H9 (cell line): ENCODE data around the gene VAV2. TPM values are rescaled to one million over a fixed set of nuclear protein-coding genes. Genes with fewer than 3 reads are reported as not detected.

Experiments used
- DNase-seq: peaks from one replicate; pipeline ENCODE4 v3.0.0-alpha.2; 2017
- H2AFZ ChIP-seq: one replicate; pipeline ENCODE4 v1.6.1; 2013; ENCODE audit warnings: mild to moderate bottlenecking, low read length, control low read depth, moderate library complexity
- H2AK5ac ChIP-seq: 2 replicates; pipeline ENCODE4 v1.6.1; 2013; ENCODE audit warnings: low read length, control low read depth, mixed read lengths; ENCODE audit not compliant: insufficient read length
- H2BK120ac ChIP-seq: one replicate; pipeline ENCODE4 v1.6.1; 2013; ENCODE audit warnings: low read depth, mild to moderate bottlenecking, low read length, control low read depth, inconsistent platforms; ENCODE audit not compliant: poor library complexity, severe bottlenecking
- H2BK12ac ChIP-seq: 2 replicates; pipeline ENCODE4 v1.6.1; 2013; ENCODE audit warnings: low read length, control low read depth, mixed read lengths, low read depth; ENCODE audit not compliant: insufficient read length
- H2BK15ac ChIP-seq: 2 replicates; pipeline ENCODE4 v1.6.1; 2013; ENCODE audit warnings: low read depth, low read length, control low read depth
- H2BK20ac ChIP-seq: one replicate; pipeline ENCODE4 v1.6.1; 2013; ENCODE audit warnings: low read depth, mild to moderate bottlenecking, low read length, control low read depth, inconsistent platforms; ENCODE audit not compliant: poor library complexity, severe bottlenecking
- H2BK5ac ChIP-seq: 2 replicates; pipeline ENCODE4 v1.6.1; 2013; ENCODE audit warnings: low read length, control low read depth, mixed read lengths; ENCODE audit not compliant: insufficient read length
- H3K14ac ChIP-seq: 2 replicates; pipeline ENCODE4 v1.6.1; 2013; ENCODE audit warnings: low read length, control low read depth; ENCODE audit not compliant: insufficient read depth
- H3K18ac ChIP-seq: 2 replicates; pipeline ENCODE4 v1.6.1; 2013; ENCODE audit warnings: low read depth, mild to moderate bottlenecking, mixed read lengths, low read length, control low read depth; ENCODE audit not compliant: insufficient read length
- H3K23ac ChIP-seq: 2 replicates; pipeline ENCODE4 v1.6.1; 2013; ENCODE audit warnings: low read length, control low read depth, mixed read lengths, low read depth; ENCODE audit not compliant: insufficient read length
- H3K23me2 ChIP-seq: 2 replicates; pipeline ENCODE4 v1.6.1; 2013; ENCODE audit warnings: low read depth, mild to moderate bottlenecking, mixed read lengths, low read length, control low read depth; ENCODE audit not compliant: insufficient read length, poor library complexity, severe bottlenecking
- H3K27ac ChIP-seq: 2 replicates; pipeline ENCODE4 v1.5.1; 2013; ENCODE audit warnings: low read length, control low read depth, mixed read lengths, low read depth; ENCODE audit not compliant: insufficient read length
- H3K27me3 ChIP-seq: 2 replicates; pipeline ENCODE4 v1.6.1; 2013; ENCODE audit warnings: low read length, control low read depth, inconsistent platforms; ENCODE audit not compliant: insufficient read depth
- H3K4ac ChIP-seq: 2 replicates; pipeline ENCODE4 v1.6.1; 2013; ENCODE audit warnings: low read depth, mild to moderate bottlenecking, control low read depth, inconsistent platforms, low read length, moderate library complexity
- H3K4me1 ChIP-seq: 2 replicates; pipeline ENCODE4 v1.6.1; 2013; ENCODE audit warnings: low read length, control low read depth, inconsistent platforms; ENCODE audit not compliant: insufficient read depth
- H3K4me2 ChIP-seq: 2 replicates; pipeline ENCODE4 v1.6.1; 2013; ENCODE audit warnings: low read length, control low read depth, mixed read lengths; ENCODE audit not compliant: insufficient read length, insufficient read depth
- H3K56ac ChIP-seq: 2 replicates; pipeline ENCODE4 v1.6.1; 2013; ENCODE audit warnings: low read depth, mild to moderate bottlenecking, mixed read lengths, low read length, control low read depth; ENCODE audit not compliant: insufficient read length
- H3K79me1 ChIP-seq: 2 replicates; pipeline ENCODE4 v1.6.1; 2013; ENCODE audit warnings: low read depth, mild to moderate bottlenecking, moderate library complexity, low read length, control low read depth, inconsistent platforms; ENCODE audit not compliant: insufficient read depth, poor library complexity, severe bottlenecking
- H3K79me2 ChIP-seq: 2 replicates; pipeline ENCODE4 v1.6.1; 2013; ENCODE audit warnings: low read length, control low read depth, inconsistent platforms; ENCODE audit not compliant: insufficient read depth
- H3K9ac ChIP-seq: 2 replicates; pipeline ENCODE4 v1.6.1; 2013; ENCODE audit warnings: low read length, control low read depth, mixed read lengths; ENCODE audit not compliant: insufficient read length; ENCODE audit errors: extremely low read depth
- H3K9me3 ChIP-seq: one replicate; pipeline ENCODE4 v1.6.1; 2013; ENCODE audit warnings: low read depth, low read length, inconsistent platforms; ENCODE audit not compliant: control insufficient read depth
- H3T11ph ChIP-seq: one replicate; pipeline ENCODE4 v1.6.1; 2013; ENCODE audit warnings: mild to moderate bottlenecking, low read length, control low read depth, inconsistent platforms
- H4K20me1 ChIP-seq: one replicate; pipeline ENCODE4 v1.6.1; 2013; ENCODE audit not compliant: control insufficient read depth, insufficient read length, insufficient read depth
- H4K5ac ChIP-seq: 2 replicates; pipeline ENCODE4 v1.6.1; 2013; ENCODE audit warnings: low read depth, mild to moderate bottlenecking, mixed read lengths, low read length, control low read depth; ENCODE audit not compliant: insufficient read length
- H4K8ac ChIP-seq: replicated peaks from 2 replicates; pipeline ENCODE4 v1.6.1; 2013; ENCODE audit warnings: low read length, control low read depth, mixed read lengths, low read depth; ENCODE audit not compliant: insufficient read length
- H4K91ac ChIP-seq: 2 replicates; pipeline ENCODE4 v1.6.1; 2013; ENCODE audit warnings: low read depth, mild to moderate bottlenecking, moderate library complexity, mixed read lengths, low read length, control low read depth; ENCODE audit not compliant: insufficient read length
- H3K27ac Mint-ChIP-seq, 3 experiments: 2 replicates in 2 of 3; 3 replicates in 1 of 3; pipeline ENCODE4 v1.8.0; 2020 to 2021; ENCODE audit warnings: mixed read lengths in 3 of 3, mild to moderate bottlenecking in 1 of 3, moderate library complexity in 1 of 3
- H3K27me3 Mint-ChIP-seq: 2 replicates; pipeline ENCODE4 v1.8.0; 2021; ENCODE audit warnings: low read depth, mild to moderate bottlenecking, moderate library complexity, mixed read lengths
- H3K36me3 Mint-ChIP-seq, 3 experiments: 2 replicates in 2 of 3; 3 replicates in 1 of 3; pipeline ENCODE4 v1.8.0; 2020 to 2021; ENCODE audit warnings: low read depth in 3 of 3, mixed read lengths in 3 of 3; ENCODE audit not compliant: insufficient read depth in 1 of 3
- H3K4me1 Mint-ChIP-seq, 2 experiments: 2 replicates each; pipeline ENCODE4 v1.8.0; 2020; ENCODE audit warnings: mixed read lengths in 2 of 2
- H3K4me3 Mint-ChIP-seq, 2 experiments: 2 replicates in 1 of 2; 3 replicates in 1 of 2; pipeline ENCODE4 v1.8.0; 2020 to 2021; ENCODE audit warnings: mild to moderate bottlenecking in 2 of 2, mixed read lengths in 2 of 2, moderate library complexity in 1 of 2
- H3K9me3 Mint-ChIP-seq, 2 experiments: 2 replicates in 1 of 2; 3 replicates in 1 of 2; pipeline ENCODE4 v1.8.0; 2020; ENCODE audit warnings: mild to moderate bottlenecking in 2 of 2, mixed read lengths in 2 of 2, moderate library complexity in 1 of 2
- CTCF ChIP-seq: fragments of 200-600 bp; sonication (generic); conservative IDR thresholded peaks from 3 replicates; pipeline ENCODE4 v1.8.0; 2021; ENCODE audit warnings: antibody characterized with exemption, mild to moderate bottlenecking
- WGBS: extraction: QIAGEN DNeasy Blood & Tissue Kit; methylation state at CpG from one replicate; pipeline ENCODE4 v1.1.7; 2013; ENCODE audit warnings: missing lambda C conversion rate, low lambda C conversion rate, mixed read lengths; ENCODE audit not compliant: insufficient read length; ENCODE audit errors: extremely low coverage; 5-methylcytosine and 5-hydroxymethylcytosine counted together
- total RNA-seq: library from RNA; stranded (reverse); gene quantifications from 2 replicates; pipeline ENCODE4 v1.2.1, GENCODE V29; 2021

The VAV2 gene
- total RNA-seq, 1 experiment from 2014 or later = 58.7 TPM

GRCh38 chr9:133804199-133804598, 187.9 kb downstream of the VAV2 start:
- Histone ChIP-seq H3K56ac (no peak overlapping the region), H3K9ac (no peak overlapping the region), H3T11ph (no peak overlapping the region), H3K9me3 (no peaks in the 10 kb centered on the region), H4K5ac (no peak overlapping the region), H2BK12ac (no peak overlapping the region), H2BK20ac (no peak overlapping the region), H3K27ac (no peak overlapping the region), H3K4me2 (no peak overlapping the region), H2AK5ac (no peak overlapping the region), H4K20me1 (no peaks in the 10 kb centered on the region), H3K23ac (no peak overlapping the region), H3K23me2 (no peaks in the 10 kb centered on the region), H3K27me3 (no peaks in the 10 kb centered on the region), H3K79me2 (no peaks in the 10 kb centered on the region), H3K4me1 (no peaks in the 10 kb centered on the region), H2AFZ (no peak overlapping the region), H2BK15ac (no peak overlapping the region), H3K4ac (no peak overlapping the region), H3K79me1 (no peaks in the 10 kb centered on the region), H4K8ac (no peak overlapping the region), H3K14ac (no peak overlapping the region), H2BK120ac (no peak overlapping the region), H3K18ac (no peak overlapping the region), H2BK5ac (no peak overlapping the region), H4K91ac (no peak overlapping the region)
- no peak overlapping the region for H3K4me3 Mint-ChIP-seq
- no peak for DNase-seq
- H3K9me3 Mint-ChIP-seq = no peaks in the 10 kb centered on the region
- H3K4me1 Mint-ChIP-seq = peaks cover 3 to 18% of the 10 kb centered on the region in 2 experiments; a peak in 3 of 4 replicates
- H3K27me3 Mint-ChIP-seq = no peaks in the 10 kb centered on the region
- peaks cover 0 to 32% (median 1%) of the 10 kb centered on the region in 3 experiments; a peak in 3 of 7 replicates for H3K36me3 Mint-ChIP-seq
- WGBS = no CpG with 5 or more reads among the region's 17 CpGs
- no peak for TF ChIP-seq CTCF
- peak overlapping the region in 1 of 3 experiments; percentile 52; a peak in 2 of 7 replicates for H3K27ac Mint-ChIP-seq
